Mucosa of descending colon (tissue), 3 donors: ENCODE measurements around the gene NXT2. TPM values are rescaled to one million over a fixed set of nuclear protein-coding genes. Genes with fewer than 3 reads are reported as not detected.
"Not testable (repeated sequence)": the region's sequence is repeated elsewhere in the genome, so short reads cannot be mapped to it uniquely, and the experiment has no call there.

ENCODE experiments used
- ATAC-seq: fragments of 200-7000 bp; cut with Tn5 transposase; one replicate; pipeline ENCODE4 v1.9.1; 2020; ENCODE audit warnings: mild to moderate bottlenecking, moderate library complexity
- DNase-seq, 3 donors: peaks; one replicate each; pipeline ENCODE4 v3.0.0-alpha.2; 2020
- H3K36me3 ChIP-seq: fragments of 200-600 bp; one replicate; pipeline ENCODE4 v1.8.0; 2021; ENCODE audit warnings: low read depth, mild to moderate bottlenecking
- H3K4me1 ChIP-seq: fragments of 200-600 bp; one replicate; pipeline ENCODE4 v1.8.0; 2021; ENCODE audit warnings: low read depth, mild to moderate bottlenecking
- H3K4me3 ChIP-seq: fragments of 200-600 bp; one replicate; pipeline ENCODE4 v1.8.0; 2021; ENCODE audit warnings: mild to moderate bottlenecking
- H3K9me3 ChIP-seq: fragments of 200-600 bp; one replicate; pipeline ENCODE4 v1.8.0; 2021; ENCODE audit warnings: mild to moderate bottlenecking
- intact Hi-C, 2 donors: fragments of 100-400 bp; cut with DNase I in 1 of 2; cut with micrococcal nuclease in 1 of 2; formaldehyde crosslinking; loops; one replicate each; pipeline versions ENCODE4 v1.11.0 to v1.11.1; 2022; cut with DNase I, micrococcal nuclease
- total RNA-seq, 3 donors: library from RNA; stranded (reverse); fragmentation: NEBNext Ultra II Directional in 2 of 3; extraction: Animal tissue kit (Norgen Biotek cat#: 25700) in 2 of 3; gene quantifications; one replicate each; pipeline versions ENCODE4 v1.2.1 to v1.2.4, GENCODE V29; 2021 to 2023
- TF ChIP-seq, protein P1 (sequence below): fragments of 200-600 bp; IDR thresholded peaks from one replicate; pipeline ENCODE4 v1.8.0; 2022; ENCODE audit warnings: antibody characterized with exemption, mild to moderate bottlenecking
- donor health status: DM: no; HTN: no; CAD: no; lungs with moderate emphysema.
- donor health status: DM: no; HTN: no; CAD: no.
- donor health status: DM: no; HTN: yes; CAD: no.

NXT2 gene
- total RNA-seq, 3 donors from 2014 or later = 5.2 to 10.1 (median 9.0) TPM

DNA sequence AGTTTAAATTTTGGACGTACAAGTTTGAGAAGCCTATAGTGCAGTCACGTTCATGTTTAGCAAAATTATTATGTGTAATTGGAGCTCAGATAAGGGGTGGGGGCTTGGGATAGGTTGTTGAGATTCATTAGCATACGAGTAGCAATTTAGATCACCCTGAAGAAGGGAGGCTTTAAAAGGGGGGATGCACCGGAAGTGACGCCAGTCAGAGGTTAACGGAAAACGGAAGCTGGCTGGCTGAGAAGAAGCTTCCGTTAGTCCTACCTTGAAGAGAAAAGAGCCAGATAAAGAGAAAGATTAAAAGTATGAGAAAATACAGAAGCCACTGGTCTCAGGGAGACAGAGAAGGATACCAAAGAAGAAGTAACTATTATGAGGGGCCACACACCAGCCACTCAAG lies 1.1 kb upstream of the NXT2 start:
- Histone ChIP-seq H3K4me1 (peaks cover 3% of the 10 kb centered on the region), H3K4me3 (no peak overlapping the region), H3K9me3 (no peaks in the 10 kb centered on the region), H3K36me3 (no peaks in the 10 kb centered on the region)
- intact Hi-C loops = no loop called here
- TF ChIP-seq, protein P1, sequence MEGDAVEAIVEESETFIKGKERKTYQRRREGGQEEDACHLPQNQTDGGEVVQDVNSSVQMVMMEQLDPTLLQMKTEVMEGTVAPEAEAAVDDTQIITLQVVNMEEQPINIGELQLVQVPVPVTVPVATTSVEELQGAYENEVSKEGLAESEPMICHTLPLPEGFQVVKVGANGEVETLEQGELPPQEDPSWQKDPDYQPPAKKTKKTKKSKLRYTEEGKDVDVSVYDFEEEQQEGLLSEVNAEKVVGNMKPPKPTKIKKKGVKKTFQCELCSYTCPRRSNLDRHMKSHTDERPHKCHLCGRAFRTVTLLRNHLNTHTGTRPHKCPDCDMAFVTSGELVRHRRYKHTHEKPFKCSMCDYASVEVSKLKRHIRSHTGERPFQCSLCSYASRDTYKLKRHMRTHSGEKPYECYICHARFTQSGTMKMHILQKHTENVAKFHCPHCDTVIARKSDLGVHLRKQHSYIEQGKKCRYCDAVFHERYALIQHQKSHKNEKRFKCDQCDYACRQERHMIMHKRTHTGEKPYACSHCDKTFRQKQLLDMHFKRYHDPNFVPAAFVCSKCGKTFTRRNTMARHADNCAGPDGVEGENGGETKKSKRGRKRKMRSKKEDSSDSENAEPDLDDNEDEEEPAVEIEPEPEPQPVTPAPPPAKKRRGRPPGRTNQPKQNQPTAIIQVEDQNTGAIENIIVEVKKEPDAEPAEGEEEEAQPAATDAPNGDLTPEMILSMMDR = no peak
- DNase-seq (no peak), ATAC-seq (no peak)

DNA sequence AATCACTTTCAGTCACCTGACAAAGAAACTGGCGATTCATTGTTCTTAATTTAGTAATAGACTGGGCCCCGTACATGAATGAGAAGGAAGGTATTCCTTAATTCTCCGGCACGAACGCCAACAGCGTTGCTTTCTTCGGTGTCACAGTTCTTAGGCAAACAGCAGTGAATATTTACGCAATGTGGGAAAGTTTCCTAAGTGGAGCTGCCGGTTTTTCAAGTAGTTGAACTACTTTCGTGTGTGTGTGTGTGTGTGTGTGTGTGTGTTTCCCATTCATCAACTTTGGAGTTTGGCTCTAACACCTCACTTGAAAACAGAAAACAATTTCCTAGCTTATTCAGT lies 651 bp downstream of the NXT2 start:
- H3K36me3 ChIP-seq = no peaks in the 10 kb centered on the region
- TF ChIP-seq, protein P1 = no peak
- peak; percentile 74 for ATAC-seq
- peak in 1 of 3 donors; percentile 73 for DNase-seq
- H3K4me1 ChIP-seq = peaks cover 3% of the 10 kb centered on the region
- intact Hi-C loops = no loop called here
- H3K4me3 ChIP-seq = peak overlapping the region; percentile 17
- H3K9me3 ChIP-seq = no peaks in the 10 kb centered on the region

DNA sequence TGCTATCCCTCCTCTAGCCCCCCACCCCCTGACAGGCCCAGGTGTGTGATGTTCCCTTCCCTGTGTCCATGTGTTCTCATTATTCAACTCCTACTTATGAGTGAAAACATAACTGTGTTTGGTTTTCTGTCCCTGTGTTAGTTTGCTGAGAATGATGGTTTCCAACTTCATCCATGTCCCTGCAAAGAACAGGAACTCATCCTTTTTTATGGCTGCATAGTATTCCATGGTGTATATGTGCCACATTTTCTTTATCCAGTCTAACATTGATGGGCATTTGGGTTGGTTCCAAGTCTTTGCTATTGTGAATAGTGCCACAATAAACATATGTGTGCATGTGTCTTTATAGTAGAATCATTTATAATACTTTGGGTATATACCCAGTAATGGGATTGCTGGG lies 2.4 kb downstream of the NXT2 start:
- H3K4me3 ChIP-seq, intact Hi-C loops, H3K4me1 ChIP-seq, ATAC-seq, H3K9me3 ChIP-seq, DNase-seq, H3K36me3 ChIP-seq: not testable (repeated sequence)

DNA sequence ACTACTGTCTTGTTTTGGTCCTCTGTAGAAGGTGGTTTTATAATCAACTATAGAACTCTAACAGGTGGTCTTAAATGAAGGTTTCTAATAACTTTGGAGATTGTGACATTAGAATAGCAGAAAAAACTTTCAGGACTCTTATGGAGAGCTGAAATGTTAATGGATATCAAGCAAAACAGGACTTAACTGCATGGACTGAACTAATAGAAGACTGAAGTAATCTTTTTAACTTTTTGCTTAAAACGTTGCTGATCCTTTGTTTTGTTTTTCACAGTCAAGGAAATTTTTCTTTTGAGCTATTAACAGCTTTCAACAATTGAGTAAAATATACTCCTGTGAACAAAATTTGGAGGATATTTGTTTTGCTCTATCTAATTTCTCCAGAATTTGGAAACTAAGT lies 17.2 kb downstream of the NXT2 start:
- H3K36me3 ChIP-seq = no peaks in the 10 kb centered on the region
- no peak for DNase-seq
- no peak for ATAC-seq
- no peaks in the 10 kb centered on the region for H3K9me3 ChIP-seq
- no peaks in the 10 kb centered on the region for H3K4me1 ChIP-seq
- TF ChIP-seq, protein P1 = no peak
- intact Hi-C loops = no loop called here
- no peak overlapping the region for H3K4me3 ChIP-seq

DNA sequence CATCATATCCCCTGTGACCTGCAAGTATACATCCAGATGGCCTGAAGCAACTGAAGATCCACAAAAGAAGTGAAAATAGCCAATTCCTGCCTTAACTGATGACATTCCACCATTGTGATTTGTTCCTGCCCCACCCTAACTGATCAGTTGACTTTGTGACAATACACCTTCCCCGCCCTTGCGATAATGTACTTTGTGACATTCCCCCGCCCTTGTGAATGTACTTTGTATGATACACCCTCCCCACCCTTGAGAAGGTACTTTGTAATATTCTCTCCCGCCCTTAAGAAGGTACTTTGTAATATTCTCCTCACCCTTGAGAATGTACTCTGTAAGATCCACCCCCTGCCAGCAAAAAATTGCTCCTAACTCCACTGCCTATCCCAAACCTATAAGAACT lies 39.4 kb downstream of the NXT2 start:
- intact Hi-C loops, H3K36me3 ChIP-seq, H3K4me1 ChIP-seq, DNase-seq, ATAC-seq, H3K4me3 ChIP-seq, H3K9me3 ChIP-seq: not testable (repeated sequence)

DNA sequence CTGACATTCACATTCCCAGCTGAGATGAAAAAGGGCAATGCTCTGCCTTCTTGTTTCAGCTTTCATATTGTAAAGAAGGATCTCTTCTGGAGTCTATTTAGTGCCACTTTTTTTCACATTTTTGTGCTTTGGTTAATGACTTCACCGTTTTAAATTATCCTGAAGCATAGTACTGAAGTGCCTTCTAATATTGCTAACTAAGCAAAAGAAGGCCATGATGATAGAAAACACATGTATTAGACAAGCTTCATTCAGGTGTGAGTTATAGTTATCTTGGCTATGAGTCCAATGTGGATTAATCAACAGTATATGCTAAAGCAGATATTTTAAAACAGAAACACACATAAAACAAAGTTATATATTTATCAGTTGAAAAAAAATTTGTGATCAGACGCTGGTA lies 40.4 kb downstream of the NXT2 start:
- no peak for DNase-seq
- ATAC-seq = no peak
- no peaks in the 10 kb centered on the region for H3K9me3 ChIP-seq
- TF ChIP-seq, protein P1 = no peak
- H3K4me1 ChIP-seq = no peaks in the 10 kb centered on the region
- H3K36me3 ChIP-seq = no peaks in the 10 kb centered on the region
- no peak overlapping the region for H3K4me3 ChIP-seq
- intact Hi-C loops = no loop called here

DNA sequence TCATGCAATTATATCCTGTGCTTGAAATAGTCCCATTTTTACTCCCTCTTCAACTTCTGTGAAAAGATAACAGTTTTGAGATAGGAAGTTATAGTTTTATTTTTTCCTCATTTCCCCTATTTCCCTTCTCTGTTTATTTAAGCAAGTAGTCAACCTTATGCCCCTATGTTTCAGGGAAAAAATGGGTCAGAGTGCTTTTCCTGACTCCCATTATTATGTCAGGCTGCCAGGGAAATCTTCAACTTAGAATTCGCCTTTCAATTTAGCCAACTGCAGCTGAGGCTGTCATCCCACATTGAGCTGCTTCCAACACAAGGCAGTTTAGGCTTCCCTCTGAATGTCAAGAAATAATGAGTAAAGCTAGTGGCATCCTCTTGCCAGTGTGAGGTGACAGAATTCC lies 42.3 kb downstream of the NXT2 start:
- Histone ChIP-seq H3K4me3 (no peak overlapping the region), H3K4me1 (no peaks in the 10 kb centered on the region), H3K36me3 (no peaks in the 10 kb centered on the region), H3K9me3 (no peaks in the 10 kb centered on the region)
- TF ChIP-seq, protein P1 = no peak
- intact Hi-C loops = no loop called here
- no peak for DNase-seq
- no peak for ATAC-seq
